GM19023 (cell line): Measurements from ENCODE around the gene SPART.

ENCODE experiments used
- ATAC-seq: cut with Tn5 transposase; IDR thresholded peaks from one replicate; pipeline ENCODE4 v1.9.1; 2021; ENCODE audit warnings: mild to moderate bottlenecking, moderate library complexity; ENCODE audit not compliant: unreplicated experiment

Gene SPART, protein sequence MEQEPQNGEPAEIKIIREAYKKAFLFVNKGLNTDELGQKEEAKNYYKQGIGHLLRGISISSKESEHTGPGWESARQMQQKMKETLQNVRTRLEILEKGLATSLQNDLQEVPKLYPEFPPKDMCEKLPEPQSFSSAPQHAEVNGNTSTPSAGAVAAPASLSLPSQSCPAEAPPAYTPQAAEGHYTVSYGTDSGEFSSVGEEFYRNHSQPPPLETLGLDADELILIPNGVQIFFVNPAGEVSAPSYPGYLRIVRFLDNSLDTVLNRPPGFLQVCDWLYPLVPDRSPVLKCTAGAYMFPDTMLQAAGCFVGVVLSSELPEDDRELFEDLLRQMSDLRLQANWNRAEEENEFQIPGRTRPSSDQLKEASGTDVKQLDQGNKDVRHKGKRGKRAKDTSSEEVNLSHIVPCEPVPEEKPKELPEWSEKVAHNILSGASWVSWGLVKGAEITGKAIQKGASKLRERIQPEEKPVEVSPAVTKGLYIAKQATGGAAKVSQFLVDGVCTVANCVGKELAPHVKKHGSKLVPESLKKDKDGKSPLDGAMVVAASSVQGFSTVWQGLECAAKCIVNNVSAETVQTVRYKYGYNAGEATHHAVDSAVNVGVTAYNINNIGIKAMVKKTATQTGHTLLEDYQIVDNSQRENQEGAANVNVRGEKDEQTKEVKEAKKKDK

DNA sequence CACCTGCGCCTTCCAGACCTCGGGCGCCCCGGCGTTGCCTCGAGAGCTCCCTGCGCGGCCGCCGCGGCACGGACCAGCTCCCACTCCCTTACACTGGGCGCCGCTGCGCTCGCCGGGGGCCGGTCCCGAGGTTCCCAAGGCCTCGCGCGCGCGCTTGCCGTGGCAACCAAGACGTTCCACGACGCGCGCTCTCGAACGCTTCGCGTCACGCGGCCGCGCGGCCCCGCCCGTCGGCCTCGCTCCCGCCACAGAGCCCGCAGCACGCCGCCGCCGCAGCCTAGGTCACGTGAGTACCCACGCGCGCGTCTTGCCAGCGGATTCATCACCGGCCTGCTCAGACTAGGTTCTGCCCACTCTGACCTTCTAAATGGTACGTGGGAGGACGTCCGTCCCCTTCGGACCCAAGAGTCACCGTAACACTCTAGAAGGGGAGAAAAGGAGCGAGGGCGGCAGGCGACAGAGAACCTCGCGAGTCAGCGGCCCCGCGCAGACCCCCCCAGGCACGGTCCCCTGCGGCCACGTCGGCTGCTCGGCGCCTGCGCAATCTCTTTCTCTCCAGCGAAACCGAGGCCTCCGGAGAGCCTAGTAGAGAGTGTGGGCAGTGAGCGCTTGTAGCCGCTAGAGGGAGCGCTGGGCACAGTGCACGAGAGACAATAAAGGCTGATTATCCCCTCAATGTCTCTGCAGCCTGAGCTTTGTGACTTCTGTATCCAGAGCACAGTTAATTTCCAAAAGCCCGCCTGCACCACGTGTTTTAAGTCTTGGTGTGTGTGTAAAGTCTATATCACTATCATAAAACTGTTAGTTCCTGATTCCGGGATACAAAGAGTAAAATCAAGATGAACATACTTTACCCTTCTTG lies at the start of gene SPART:
Gene SPART, minus strand, starts transcription at position 173 of the 862 bp plus-strand sequence. CDS start 10,564 bp downstream, outside the sequence.
- peak; percentile 95 for ATAC-seq

DNA sequence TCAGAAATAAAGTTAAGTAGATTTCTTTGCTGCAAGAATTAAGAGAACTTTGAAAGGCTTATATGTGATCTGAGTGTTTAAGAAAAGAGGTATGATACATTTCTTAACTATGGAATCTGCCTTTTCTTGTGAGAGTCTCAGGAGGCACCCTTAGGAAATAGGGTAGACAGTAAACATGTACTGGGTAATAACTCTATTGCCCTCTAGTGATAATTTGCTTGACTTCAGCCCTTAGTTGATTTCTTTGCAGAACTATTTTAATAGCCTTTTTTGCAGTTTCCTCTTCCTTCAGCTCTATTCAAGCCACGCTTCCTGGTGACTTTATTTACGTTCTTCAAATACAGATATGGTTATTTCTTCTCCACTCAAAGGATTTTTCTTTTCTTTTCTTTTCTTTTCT lies 49.1 kb upstream of the SPART start:
- no peak for ATAC-seq

DNA sequence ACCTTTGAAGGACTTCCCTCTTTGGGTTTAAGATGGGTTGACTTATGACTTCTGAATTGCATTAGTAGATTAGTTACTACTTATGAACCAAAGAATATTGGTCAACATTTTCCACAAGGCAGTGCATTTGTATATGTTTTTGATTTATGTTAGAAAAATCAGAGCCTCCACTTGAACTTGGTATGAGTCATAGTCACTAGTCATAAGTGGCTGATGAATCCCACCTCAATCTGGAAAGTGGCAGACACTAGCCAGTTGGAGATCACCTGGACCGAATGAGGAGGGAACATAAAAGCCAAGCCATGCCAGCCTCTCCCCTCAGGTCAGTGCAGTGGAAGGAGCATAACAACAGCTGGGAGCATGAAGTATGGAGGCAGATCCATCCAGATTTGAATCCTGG lies 39.3 kb upstream of the SPART start:
- no peak for ATAC-seq

DNA sequence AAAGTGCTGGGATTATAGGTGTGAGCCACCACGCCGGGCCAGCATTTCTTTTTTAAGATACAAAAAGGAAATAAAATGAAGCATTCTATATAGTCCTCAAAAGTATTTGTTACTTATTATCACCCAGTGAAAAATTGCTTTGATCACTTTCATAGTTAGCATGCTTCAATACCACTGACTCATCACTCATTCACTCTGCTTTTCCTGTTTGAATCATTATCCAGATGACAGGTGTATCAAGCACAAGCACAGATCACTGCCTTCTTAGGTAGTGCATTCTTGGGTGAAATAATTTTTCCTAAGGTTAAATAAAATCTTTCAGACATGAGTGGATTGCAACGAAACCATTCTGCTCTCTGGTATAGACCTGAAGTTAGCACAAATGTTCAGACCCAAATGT lies 35.8 kb upstream of the SPART start:
- ATAC-seq, result no peak

DNA sequence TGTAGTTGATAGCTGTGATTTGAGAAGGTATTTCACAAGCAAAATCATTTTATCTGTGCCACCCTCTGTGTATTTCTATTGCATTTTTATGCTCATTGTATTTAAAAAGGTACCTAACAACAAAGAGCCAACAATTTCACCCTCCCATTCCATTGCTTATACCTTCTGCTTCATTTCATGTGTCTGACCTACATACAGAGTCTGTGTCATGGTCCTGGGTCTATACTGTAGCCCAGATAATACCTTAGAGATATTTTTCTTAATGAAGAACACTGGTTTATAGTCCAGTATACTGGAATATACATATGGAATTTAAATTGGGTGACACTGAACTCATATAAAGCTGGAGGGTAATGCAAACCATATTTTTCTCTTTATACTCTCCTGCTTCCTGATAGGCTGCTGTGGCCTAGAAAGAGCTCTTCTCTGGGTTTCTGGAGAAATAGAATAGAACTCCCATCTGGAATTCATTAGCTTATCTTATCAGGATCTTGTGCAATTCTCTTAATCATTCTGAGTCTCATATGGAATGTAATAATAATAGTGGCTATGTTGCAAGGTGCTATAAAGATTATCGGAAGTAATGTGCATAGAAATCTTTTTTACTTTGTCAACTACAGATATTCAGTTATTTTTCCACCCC lies 31.8 kb upstream of the SPART start:
- no peak for ATAC-seq

DNA sequence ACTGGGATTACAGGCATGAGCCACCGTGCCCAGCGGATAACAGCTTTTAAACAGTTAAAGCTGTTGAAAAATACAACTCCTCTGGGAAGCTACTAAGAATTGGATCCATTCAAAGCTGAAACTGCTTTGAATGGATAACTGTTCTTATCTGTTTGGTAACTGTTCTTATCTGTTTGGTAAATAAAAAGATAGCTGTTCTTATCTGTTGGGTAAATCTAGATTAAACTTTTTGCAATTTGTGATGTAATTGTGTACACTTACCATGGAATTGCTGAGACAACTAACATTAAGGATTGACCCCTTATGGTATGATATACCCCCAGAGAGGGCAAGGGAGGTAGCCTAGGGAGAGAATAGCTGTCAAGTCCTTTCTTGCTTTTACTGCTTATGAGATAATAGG lies 27.9 kb upstream of the SPART start:
- ATAC-seq, result no peak

DNA sequence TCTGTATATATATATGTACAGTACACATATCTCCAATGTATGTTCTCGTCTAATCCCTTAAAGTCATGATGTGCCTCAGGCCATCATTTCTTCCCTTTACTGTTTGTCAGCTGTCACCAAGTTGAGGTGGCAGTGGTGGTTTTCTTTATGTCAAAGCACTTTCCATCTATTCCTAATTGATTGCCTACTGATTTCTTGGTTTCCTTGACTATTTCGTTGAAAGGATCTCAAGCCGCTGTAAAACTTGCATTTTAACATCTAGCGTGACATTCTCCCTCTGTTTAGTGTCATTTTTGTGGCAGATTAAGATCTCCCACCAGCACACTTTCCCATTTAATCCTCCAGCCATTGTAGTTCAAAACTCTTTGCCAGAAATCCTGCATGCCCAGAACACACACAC lies 25.0 kb upstream of the SPART start:
- no peak for ATAC-seq

DNA sequence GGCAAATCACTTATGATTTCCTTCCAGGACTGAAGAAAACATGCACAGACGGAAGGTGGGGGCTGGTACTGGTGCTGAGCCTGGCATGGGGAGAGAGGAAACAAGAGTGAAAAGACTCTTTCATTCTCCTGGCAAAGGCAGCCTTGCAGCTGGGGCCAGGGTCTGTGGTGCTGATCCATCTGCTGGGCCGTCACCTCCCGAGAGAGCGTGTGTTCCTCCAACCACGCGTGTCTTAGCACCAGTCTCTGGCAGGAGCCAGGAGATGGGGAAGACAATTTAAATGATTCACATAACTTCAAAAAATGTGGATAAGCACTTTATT lies 23.9 kb upstream of the SPART start:
- ATAC-seq, result no peak

DNA sequence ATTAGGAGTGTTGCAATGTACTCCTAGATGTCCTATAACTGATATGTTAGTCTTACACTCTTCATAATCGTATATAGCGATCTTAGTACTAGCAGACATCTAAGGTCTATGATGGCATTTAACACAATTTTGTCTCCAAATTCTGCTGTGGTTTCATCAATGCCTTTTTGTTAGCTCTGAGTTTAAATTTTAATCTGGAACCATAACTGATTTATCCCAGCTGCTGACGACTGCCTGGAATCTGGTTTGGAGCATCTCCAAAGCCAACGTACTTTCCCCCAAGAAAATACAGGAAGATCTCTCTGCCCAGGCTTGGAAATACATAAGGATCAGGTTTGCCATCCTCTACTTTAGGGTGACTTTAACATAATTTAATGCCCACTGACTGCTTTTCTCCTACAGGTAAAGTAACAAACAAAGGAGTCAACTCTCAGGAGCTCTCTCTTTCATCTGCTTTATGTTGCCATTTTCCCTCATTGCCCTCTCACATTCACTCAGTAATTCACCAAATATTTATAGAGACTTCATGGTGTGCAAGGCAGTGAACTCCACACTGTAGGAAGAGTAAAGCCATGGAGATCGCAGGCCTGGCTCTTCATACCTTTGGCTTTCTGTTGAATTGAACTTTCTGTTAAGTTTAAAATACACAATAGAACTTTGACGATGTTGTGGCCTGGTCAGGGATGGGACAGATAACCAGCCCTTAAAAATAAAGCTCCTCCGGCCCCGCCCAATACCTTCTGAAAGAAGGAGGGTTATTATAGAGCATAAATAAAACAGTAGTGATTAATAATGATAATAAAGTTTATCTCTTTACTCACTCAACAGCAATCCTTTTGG lies 23.3 kb upstream of the SPART start:
- ATAC-seq, result no peak

DNA sequence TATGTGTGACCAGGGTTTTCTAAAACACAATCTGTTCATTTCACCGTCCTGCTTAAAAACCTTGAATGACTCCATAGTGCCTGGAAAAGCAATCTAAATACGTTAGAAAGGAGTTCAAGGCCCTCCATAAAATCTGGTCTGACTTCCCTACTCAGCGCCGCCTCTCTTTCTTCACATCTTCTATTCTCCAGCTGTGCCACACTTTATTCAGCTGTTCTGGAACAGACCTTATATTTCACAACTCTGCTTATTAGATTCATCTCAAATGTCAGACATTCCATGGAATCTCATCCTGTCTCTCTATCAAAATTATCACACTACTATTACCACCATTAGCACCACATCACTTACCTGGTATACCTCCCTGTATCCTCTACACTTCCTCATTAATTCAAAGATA lies 19.8 kb upstream of the SPART start:
- no peak for ATAC-seq

DNA sequence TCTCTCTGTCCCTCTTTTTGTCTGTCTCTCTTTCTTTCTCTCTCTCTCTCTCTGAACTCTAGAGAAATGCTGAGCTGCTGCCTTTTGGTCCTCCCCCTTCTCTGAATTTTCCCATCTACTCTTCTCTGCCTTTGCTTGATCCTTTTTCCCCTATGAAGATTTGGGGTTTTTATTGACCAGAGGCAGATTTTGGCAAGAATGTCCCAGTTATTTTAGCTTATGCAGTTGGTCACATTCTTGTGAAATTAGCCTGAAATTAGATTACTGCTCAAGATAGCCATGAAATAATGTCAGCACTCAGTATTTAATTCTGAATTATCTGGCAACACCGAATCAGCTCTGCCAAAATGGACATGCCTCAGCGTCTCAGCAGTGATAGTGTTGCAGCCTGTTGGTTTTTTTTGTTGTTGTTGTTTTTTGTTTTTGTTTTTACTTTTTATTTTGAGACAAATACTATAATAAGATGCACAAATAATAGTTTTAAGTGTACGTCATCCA lies 17.2 kb upstream of the SPART start:
- no peak for ATAC-seq

DNA sequence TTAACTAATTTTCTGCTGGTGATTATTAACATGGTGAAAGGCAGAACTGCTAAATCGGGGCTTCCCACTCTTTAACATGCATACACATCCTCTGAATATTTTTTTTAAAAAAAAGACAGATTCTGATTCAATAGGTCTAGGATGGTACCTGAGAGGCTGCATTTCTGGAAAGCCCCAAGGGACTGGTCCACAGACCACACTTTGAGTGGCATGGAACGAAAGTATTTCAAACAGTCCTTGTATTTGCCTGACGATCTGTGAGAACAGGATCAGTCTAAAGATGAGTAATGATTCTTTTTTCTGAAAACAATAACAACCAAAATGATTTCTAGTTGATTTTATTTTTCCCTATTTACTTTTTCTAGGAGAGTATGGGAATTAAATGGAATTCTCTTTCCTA lies 16.7 kb upstream of the SPART start:
- ATAC-seq, result peak; percentile 59

DNA sequence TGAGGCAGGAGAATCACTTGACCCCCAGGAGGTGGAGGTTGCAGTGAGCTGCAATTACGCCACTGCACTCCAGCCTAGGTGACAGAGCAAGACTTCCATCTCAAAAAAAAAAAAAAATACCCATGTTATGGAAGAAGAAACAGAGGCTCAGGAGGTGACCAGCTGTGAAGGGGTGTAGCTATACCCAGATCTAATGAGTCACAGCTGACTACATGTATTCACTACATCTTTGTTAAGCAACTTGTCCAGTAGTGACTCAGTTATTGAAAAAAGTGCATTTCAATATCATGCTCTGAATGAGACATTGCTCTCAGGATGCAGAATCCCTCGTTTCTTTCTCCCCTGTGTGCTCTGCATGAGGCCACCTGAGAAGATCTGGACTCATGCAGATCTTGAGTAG lies 16.1 kb upstream of the SPART start:
- ATAC-seq, result peak; percentile 38

DNA sequence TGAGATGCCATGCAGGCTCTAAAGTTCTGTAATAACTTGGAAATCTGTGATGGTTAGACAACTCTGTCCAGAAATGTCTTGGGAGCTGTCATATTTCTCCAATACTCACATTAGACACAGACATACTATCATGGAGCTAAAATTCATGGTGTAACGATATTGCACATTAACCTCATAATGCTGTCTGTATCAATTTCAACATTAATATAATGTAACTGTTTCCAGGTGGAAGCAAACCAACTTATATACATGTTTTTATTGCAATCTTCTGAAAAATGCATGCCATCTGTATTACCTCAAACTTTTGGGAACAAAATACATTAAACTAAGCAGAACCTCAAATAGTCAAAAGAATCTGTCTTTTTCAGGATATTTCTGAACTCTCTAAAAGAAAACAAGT lies 14.7 kb upstream of the SPART start:
- ATAC-seq, result no peak

DNA sequence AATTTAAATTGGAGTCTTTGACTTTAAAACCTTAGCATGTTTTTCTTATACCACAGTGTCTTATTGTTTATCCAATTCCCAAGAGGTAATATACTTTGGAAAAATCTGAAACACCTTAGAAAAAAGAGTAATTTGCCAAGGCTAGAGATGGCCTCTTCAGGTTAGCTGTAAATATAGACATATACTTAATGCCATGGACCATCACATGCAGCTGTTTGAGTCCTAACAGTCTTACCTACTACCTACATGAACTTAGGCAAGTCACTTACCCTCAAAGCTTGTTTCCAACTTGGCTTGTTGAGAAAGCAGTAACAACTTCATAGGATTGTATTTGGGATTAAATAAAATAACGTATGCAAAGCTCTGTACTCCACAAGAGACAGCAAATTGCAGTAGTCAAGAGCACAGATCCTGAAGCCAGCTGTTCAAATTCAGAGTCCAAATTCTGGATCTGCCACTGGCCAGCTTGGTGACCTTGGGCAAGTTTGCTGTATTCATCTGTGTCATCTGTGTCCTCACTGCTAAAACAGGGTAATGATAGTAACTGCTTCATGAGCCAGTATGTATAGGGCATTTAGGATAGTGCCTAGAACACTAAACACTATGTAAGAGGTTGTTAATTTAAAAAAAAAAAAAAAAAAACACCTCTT lies 13.2 kb upstream of the SPART start:
- no peak for ATAC-seq

DNA sequence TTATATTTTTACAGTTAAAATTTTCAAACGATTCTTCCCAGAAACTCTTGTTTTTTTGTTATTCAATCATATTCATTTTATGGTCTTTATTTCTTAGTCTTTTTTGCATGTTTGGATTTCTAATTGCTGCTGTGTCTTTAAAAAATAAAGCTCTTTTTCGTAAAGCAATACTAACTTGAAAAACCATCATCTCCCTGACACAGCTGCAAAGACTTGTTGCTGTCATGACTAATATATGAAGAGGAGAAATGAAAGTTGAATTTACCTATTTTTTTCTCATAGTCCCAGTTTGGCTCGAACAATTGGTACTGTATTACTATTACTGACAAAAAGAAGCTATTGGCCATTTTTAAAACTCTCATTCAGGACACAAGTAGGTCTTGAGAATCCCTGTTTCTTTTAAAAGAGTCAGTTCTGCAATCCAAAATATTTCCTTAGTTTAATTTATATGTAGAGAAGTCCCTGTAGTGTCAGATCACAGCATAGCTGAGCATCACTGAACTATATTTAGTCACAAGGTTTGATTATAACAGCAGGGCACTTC lies 12.1 kb upstream of the SPART start:
- no peak for ATAC-seq

DNA sequence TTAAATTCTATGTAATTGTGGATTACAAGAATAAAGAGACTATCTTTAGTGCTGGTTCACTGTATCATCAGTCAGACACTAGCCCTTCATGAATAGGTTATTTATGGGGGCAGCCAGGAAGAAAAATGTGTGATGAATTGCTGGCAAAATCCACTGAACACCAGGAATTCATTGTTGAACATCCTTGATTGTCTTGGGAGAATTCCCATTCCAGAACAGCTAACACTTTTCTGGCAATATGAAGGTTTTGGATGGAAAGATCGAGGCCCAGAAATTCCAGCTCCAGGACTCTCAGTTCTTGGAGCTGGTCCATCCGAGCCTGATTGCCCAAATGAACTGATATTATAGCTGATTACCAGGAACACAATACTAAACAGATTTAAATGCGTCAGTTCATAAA lies 11.5 kb upstream of the SPART start:
- ATAC-seq, result no peak

DNA sequence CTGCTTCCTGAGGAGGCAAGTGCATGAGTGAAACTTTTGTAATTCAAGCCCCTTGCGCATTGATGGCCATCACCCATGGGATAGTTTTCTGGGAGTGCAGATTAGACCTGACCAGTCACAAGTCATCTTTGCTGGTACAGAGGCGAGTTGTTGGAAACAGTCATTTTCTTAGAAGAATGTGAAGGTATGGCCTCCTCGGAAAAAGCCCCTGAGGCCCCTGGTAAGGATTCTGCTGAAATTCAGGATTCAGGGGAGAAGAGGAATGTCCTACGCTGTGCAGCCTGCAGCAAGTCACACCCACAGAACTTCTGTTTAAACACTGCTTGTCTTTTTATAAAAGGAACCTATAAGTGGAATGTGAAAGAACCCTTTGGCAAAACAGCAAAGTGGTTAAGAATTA lies 11.0 kb upstream of the SPART start:
- no peak for ATAC-seq

DNA sequence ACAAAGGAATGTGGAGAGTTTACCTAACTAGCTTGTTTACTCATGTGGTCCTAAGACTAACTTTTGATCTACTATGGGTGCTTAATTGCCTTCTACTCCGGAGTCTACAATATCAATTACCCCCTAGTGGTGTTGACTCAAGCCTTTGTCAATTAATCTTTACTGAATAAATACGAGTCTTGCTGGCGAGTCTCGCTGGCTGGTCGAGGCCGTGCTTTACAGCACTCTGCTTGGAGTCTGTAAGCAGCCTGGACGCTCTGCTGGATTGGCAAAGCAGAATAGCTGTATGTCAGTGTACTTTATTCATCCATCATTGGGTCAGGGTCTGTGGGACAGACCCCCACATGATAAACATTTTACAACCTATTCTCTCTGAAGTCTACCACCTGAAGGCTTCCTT lies 9.9 kb upstream of the SPART start:
- ATAC-seq, result no peak
